Activated CD4-positive, alpha-beta memory T cell treated with anti-CD3 and anti-CD28 coated beads, Interleukin-2, amount 10 ng/mL, durations not matched to agents 7 days and 5 days (primary cell): Measurements from ENCODE around the gene STAM. TPM values are rescaled to one million over a fixed set of nuclear protein-coding genes. Genes with fewer than 3 reads are reported as not detected.

Source experiments
- total RNA-seq, 2 experiments: library from RNA; stranded (reverse); gene quantifications; one replicate each; pipeline ENCODE4 v1.2.3, GENCODE V29; 2021

STAM gene
- total RNA-seq, 2 experiments from 2014 or later: 39.8 to 39.9 TPM

Other genes starting within 250 kb of the STAM start
- under 1 TPM; 0.93 to 0.95 TPM for gene ST8SIA6, start 189.6 kb upstream of the STAM start, total RNA-seq
- gene HACD1, start 26.8 kb upstream of the STAM start, total RNA-seq: 1 to 10 TPM; 3.7 to 4.6 TPM
- under 1 TPM; 0.08 to 0.15 TPM for gene TMEM236, start 108.0 kb downstream of the STAM start, total RNA-seq
- not detected for gene MRC1, start 165.2 kb downstream of the STAM start, total RNA-seq